GM18951 (cell line): ENCODE data around the gene SPP2.

Experiments used
- POLR2A ChIP-seq: IDR thresholded peaks from 4 replicates; pipeline ENCODE4 v1.6.1; 2011; ENCODE audit warnings: mild to moderate bottlenecking; ENCODE audit not compliant: insufficient read length, insufficient read depth; ENCODE audit errors: extremely low read depth
- in situ Hi-C: fragments of 300-500 bp; cut with MboI; formaldehyde crosslinking; loops from one replicate; pipeline ENCODE4 v1.12.0; 2022; ENCODE audit warnings: low sequenced_read_pairs, mixed read lengths, inconsistent platforms; ENCODE audit not compliant: unreplicated experiment

Gene SPP2

DNA sequence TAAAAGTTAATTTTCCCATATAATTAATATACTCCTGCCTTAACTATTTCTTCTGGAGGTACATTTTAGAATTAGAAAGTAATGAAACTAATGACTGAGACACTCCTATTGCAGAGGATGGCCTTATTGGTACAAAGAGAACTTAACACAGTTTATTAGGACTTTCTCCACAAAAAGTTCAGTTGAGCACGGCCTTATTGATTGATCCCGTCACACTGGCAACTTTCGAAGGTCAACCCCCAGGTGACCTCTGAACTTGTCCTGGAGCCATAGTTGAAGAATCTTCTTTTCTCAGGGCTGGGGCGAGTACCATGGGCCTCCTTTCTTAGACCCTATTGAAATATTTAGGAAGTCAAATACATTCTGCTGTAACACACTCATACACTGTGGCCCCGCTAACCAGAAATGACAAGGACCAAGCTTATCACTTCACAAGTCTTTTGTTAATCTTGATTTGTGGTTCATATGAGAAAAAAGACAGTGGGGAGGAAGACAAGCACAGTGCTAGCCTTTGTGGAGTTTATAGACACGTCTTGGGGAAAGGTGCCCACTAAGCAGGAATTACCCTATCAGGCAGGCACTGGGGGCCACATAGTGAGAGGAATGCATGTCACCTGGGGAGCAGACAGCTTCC, 11.2 kb downstream of the SPP2 start:
- in situ Hi-C loops: no loop called here
- no peak for TF ChIP-seq POLR2A

- in situ Hi-C loops: no loop called here
- no peak for TF ChIP-seq POLR2A
These were observed 16.1 kb downstream of the SPP2 start for GRCh38 chr2:234066587-234066986.

- no peak for TF ChIP-seq POLR2A
- in situ Hi-C loops: no loop called here
These were observed 21.2 kb downstream of the SPP2 start for GRCh38 chr2:234071664-234072063.

DNA sequence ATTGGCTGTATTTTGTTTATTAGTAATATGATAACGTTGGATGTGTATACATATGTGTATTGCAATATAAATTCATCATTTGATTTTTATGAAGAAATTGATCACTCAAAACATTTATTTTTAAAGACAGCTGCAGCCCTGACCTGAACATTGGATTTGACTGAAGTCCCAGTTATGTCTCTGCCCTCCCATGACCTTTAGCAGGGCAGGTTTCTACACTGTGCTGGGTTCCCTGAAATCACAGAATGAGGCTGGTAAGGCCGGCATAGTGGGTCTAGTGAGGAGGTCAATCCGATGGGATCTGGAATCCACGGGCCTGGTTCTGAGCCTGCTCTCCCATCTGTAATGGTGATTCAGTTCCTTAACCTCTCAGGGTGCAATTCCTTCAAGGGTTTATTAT, 22.0 kb downstream of the SPP2 start:
- in situ Hi-C loops: no loop called here
- TF ChIP-seq POLR2A: no peak

DNA sequence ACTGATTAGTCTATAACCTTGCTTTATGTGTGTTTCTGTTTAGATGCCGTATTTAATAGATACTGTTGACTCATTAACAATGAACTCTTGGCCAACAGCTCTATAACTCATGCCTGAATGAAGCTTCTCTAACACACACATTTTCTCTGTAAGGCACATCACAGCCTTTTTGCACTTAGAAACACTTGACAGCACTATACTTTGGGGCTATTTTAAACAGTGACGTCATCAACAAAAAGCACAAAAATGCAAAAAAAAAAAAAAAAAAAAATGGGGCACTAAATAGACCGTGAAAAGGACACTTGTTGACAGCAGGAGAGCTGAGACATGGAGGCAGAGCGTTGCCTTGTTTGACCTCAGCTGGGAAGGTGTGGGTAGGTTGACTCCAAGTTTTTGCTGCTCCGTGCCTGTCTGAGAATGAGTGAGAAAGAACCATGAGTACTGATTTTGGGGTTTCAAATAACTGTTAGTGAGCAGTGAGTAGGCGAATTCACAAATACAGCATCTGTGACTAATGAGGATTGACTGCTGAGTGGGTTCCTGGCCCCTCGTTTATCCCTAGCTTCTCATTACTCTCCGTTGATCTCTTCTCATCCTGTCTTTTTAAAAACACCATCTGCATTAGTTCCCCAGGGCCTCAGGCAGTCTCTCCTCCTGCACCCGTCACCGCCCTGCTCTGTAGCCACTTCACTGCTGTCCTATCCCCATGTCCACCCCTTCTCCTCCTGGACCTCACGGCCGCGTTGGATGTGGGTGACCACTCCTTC, 24.4 kb downstream of the SPP2 start:
- in situ Hi-C loops: no loop called here
- no peak for TF ChIP-seq POLR2A

GRCh38 chr2:234075518-234075915, 25.0 kb downstream of the SPP2 start:
- no peak for TF ChIP-seq POLR2A
- in situ Hi-C loops: no loop called here

DNA sequence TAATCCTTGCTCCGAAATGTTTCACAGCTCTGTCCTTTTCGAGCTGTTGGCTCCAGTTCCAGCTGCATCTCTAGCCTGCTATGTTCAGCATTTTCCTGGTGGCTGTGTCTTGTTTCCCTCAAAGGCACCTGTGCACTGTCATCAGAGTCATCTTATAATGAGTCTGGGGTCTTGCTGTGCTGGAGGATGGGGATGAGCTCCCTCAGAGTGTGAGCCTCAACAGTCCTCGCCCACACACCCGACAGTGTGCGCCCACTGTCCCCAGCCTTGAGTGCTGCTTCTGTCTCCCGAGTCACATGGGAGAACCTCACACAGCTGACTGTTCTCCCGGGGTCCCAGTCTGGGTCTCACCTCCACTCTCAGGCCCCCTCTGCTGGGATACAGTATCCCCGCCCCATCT, 25.4 kb downstream of the SPP2 start:
- TF ChIP-seq POLR2A: no peak
- in situ Hi-C loops: no loop called here

DNA sequence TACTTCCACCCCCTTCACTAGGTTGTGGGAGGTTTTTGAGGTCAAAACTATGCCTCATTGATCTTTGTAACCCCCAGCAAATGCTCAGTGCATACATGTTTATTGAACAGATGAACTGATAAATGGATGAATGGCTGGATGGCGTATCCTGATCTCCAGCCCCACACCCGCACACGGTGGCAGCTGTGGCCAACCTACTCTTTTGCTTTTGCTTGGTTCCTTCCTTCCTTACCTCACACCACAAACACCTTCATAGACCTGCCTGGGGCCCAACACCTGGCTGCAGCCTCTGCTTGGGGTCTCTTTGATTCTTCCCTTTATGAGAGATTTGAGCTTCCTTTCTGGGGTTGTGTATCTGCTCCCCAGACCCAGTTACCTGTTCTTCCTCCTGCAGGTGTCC, 25.9 kb downstream of the SPP2 start:
- in situ Hi-C loops: no loop called here
- no peak for TF ChIP-seq POLR2A

GRCh38 chr2:234078129-234078528, 27.6 kb downstream of the SPP2 start:
- no peak for TF ChIP-seq POLR2A
- in situ Hi-C loops: no loop called here

DNA sequence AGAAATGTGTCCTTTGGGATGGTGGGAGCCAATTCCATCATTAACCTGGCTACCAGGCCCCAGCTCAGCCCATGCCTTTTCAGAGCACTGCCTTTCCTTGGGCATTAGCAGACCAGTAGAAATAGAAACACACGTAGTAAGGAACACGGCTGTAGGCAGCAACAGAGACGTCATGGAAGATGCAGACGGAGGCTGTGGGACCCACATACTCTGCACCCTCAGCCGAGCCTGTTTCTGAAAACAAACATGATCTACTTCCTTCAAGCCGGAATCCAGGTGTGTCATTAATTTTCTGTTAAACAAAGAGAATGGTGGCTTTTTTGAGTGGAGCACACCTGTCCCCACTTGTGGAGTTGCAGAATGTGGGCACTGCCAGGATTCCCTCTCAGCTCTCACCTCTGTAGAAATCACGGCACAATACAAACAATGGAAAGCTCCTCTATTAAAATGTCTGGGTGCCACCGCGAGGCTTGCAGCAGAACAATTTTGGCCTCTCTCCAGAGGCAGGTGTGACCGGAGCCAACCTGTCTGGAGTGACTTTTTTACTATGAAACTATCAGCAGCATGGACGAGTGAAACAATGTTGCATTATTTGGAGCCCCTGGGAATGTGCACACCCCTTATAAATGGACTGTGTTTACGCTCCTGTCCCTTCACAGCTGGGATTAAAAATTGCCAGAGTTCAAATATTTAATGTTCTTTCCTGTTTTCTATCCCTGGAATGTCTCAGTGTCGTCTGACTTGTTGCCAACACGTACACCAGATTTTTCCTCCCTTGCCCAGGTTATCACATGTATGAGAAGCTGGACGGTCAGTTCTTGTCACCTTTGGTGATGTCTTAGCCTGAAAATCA, 31.7 kb downstream of the SPP2 start:
- no peak for TF ChIP-seq POLR2A
- in situ Hi-C loops: no loop called here

- in situ Hi-C loops: no loop called here
- TF ChIP-seq POLR2A: no peak
These were observed 33.3 kb downstream of the SPP2 start for GRCh38 chr2:234083572-234084348.

- in situ Hi-C loops: no loop called here
- TF ChIP-seq POLR2A: no peak
These were observed 41.0 kb downstream of the SPP2 start for GRCh38 chr2:234091432-234091879.

DNA sequence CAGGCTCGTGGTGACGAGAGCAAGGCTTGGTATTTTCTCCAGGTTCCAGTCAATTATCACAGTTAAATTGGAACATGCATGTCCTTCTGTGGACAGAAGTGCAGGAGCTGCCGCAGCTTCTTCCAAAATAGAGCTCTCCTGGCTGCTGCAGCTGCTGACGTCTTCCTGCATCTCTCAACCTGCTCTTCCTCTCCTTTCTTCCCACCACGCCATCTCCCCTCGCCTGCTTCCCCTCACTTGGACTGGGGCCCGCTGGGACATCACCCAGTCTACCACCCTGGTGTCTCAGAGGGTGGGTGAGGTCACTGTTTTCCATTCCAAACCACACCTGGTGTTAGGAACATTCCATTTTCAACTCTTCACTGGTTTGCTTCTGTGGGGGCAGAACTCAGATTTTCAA, 41.4 kb downstream of the SPP2 start:
- TF ChIP-seq POLR2A: no peak
- in situ Hi-C loops: no loop called here
